CD14-positive monocyte (primary cell): ENCODE results near the gene CTTN. TPM values are rescaled to one million over a fixed set of nuclear protein-coding genes. Genes with fewer than 3 reads are reported as not detected.
A peak's percentile ranks its signal among the peaks of the same experiment; 100 is the strongest.

Source experiments
- DNase-seq, 3 donors: peaks; one replicate each; pipeline ENCODE4 v3.0.0-alpha.2; 2011 to 2022
- H2AFZ ChIP-seq: 2 replicates; pipeline ENCODE4 v1.6.0; 2012; ENCODE audit warnings: mild to moderate bottlenecking, low read depth, low read length, inconsistent platforms; ENCODE audit not compliant: insufficient read depth, poor library complexity, severe bottlenecking
- H3K27ac ChIP-seq, 2 donors: 1 replicate in 1 of 2; 2 replicates in 1 of 2; pipeline ENCODE4 v1.5.1; 2012 to 2013; ENCODE audit warnings: low read length in 2 of 2, control low read depth in 1 of 2, inconsistent platforms in 1 of 2, low read depth in 1 of 2, mild to moderate bottlenecking in 1 of 2
- H3K27me3 ChIP-seq, 2 donors: one replicate each; pipeline versions ENCODE4 v1.6.0 to v1.6.1; 2011 to 2013; ENCODE audit warnings: low read length in 2 of 2; ENCODE audit not compliant: control insufficient read depth in 2 of 2, insufficient read depth in 2 of 2
- H3K36me3 ChIP-seq, 2 donors: replicated peaks in 1 of 2; 1 replicate in 1 of 2; 2 replicates in 1 of 2; pipeline versions ENCODE4 v1.5.1 to v1.6.1; 2012 to 2013; ENCODE audit warnings: low read length in 2 of 2, control low read depth in 1 of 2, inconsistent platforms in 1 of 2, mild to moderate bottlenecking in 1 of 2; ENCODE audit not compliant: insufficient read depth in 2 of 2, control insufficient read depth in 1 of 2
- H3K4me1 ChIP-seq, 2 donors: 1 replicate in 1 of 2; 2 replicates in 1 of 2; pipeline versions ENCODE4 v1.5.1 to v1.6.1; 2012 to 2013; ENCODE audit warnings: low read length in 2 of 2, control low read depth in 1 of 2, inconsistent platforms in 1 of 2, mild to moderate bottlenecking in 1 of 2, moderate library complexity in 1 of 2; ENCODE audit not compliant: insufficient read depth in 2 of 2, control insufficient read depth in 1 of 2
- H3K4me2 ChIP-seq: replicated peaks from 2 replicates; pipeline ENCODE3; 2012; ENCODE audit warnings: low read length, moderate library complexity, mild to moderate bottlenecking; ENCODE audit not compliant: poor library complexity, severe bottlenecking; ENCODE audit errors: extremely low read depth
- H3K4me3 ChIP-seq, 3 experiments: fragments of 200-600 bp in 1 of 3; sonication (generic) in 1 of 3; replicated peaks in 1 of 3; 1 replicate in 2 of 3; 2 replicates in 1 of 3; pipeline ENCODE4 v1.5.1; 2011 to 2013; ENCODE audit warnings: low read length in 3 of 3, mild to moderate bottlenecking in 3 of 3, control low read depth in 2 of 3, low read depth in 2 of 3, inconsistent platforms in 1 of 3, moderate library complexity in 1 of 3
- H3K79me2 ChIP-seq: 2 replicates; pipeline ENCODE4 v1.6.0; 2012; ENCODE audit warnings: mild to moderate bottlenecking, control low read depth, inconsistent platforms, low read length, moderate library complexity; ENCODE audit not compliant: insufficient read depth
- H3K9ac ChIP-seq: 2 replicates; pipeline ENCODE4 v1.6.0; 2017; ENCODE audit warnings: low read length, mild to moderate bottlenecking; ENCODE audit not compliant: insufficient read depth, poor library complexity, severe bottlenecking
- H3K9me3 ChIP-seq, 2 donors: replicated peaks in 1 of 2; 1 replicate in 1 of 2; 2 replicates in 1 of 2; pipeline versions ENCODE4 v1.5.1 to v1.6.1; 2012 to 2013; ENCODE audit warnings: low read length in 2 of 2, control low read depth in 1 of 2; ENCODE audit not compliant: control insufficient read depth in 1 of 2, insufficient read depth in 1 of 2
- H4K20me1 ChIP-seq: 2 replicates; pipeline ENCODE4 v1.6.0; 2012; ENCODE audit warnings: mild to moderate bottlenecking, low read length, control low read depth, moderate library complexity; ENCODE audit not compliant: insufficient read depth
- H3K27ac Mint-ChIP-seq, 7 donors: one replicate each; pipeline ENCODE4 v1.8.0; 2020; ENCODE audit warnings: mild to moderate bottlenecking in 7 of 7, mixed read lengths in 7 of 7, moderate library complexity in 6 of 7, inconsistent platforms in 2 of 7
- H3K27me3 Mint-ChIP-seq, 3 donors: one replicate each; pipeline ENCODE4 v1.8.0; 2021 to 2022; ENCODE audit warnings: low read depth in 3 of 3, mild to moderate bottlenecking in 3 of 3, mixed read lengths in 3 of 3, moderate library complexity in 3 of 3, inconsistent platforms in 1 of 3
- H3K36me3 Mint-ChIP-seq, 2 donors: one replicate each; pipeline ENCODE4 v1.8.0; 2020; ENCODE audit warnings: mixed read lengths in 2 of 2, inconsistent platforms in 1 of 2, mild to moderate bottlenecking in 1 of 2
- H3K4me1 Mint-ChIP-seq: one replicate; pipeline ENCODE4 v1.8.0; 2020; ENCODE audit warnings: mild to moderate bottlenecking, mixed read lengths
- H3K4me3 Mint-ChIP-seq, 2 donors: one replicate each; pipeline ENCODE4 v1.8.0; 2020; ENCODE audit warnings: mild to moderate bottlenecking in 2 of 2, mixed read lengths in 2 of 2, moderate library complexity in 1 of 2
- H3K9me3 Mint-ChIP-seq, 7 donors: one replicate each; pipeline ENCODE4 v1.8.0; 2020 to 2022; ENCODE audit warnings: mixed read lengths in 7 of 7, mild to moderate bottlenecking in 6 of 7, moderate library complexity in 6 of 7, inconsistent platforms in 2 of 7
- WGBS: methylation state at CpG from one replicate; pipeline ENCODE4 v1.1.5; 2013; ENCODE audit warnings: missing lambda C conversion rate; ENCODE audit not compliant: insufficient coverage; 5-methylcytosine and 5-hydroxymethylcytosine counted together
- intact Hi-C, 2 donors: fragments of 100-400 bp; cut with micrococcal nuclease; formaldehyde crosslinking; loops; one replicate each; pipeline versions ENCODE4 v1.15.0 to v1.15.1; 2023
- polyA plus RNA-seq, 3 donors: library from polyadenylated mRNA; depleted of rRNA in 1 of 3; unstranded in 2 of 3; stranded (reverse) in 1 of 3; fragments of 300-500 nt in 2 of 3; fragments of >200 nt in 1 of 3; fragmentation: Illumina TruSeq in 2 of 3; gene quantifications; 1 replicate in 2 of 3; 2 replicates in 1 of 3; pipeline ENCODE4 v1.2.3, GENCODE V29; 2012 to 2021
- TF ChIP-seq, protein P1 (sequence below): fragments of 200-600 bp; IDR thresholded peaks from one replicate; pipeline ENCODE4 v1.8.0; 2022; ENCODE audit warnings: antibody characterized with exemption, mild to moderate bottlenecking

CTTN gene
- polyA plus RNA-seq, 3 donors, result 0.05 to 0.11 TPM; not detected in 1

DNA sequence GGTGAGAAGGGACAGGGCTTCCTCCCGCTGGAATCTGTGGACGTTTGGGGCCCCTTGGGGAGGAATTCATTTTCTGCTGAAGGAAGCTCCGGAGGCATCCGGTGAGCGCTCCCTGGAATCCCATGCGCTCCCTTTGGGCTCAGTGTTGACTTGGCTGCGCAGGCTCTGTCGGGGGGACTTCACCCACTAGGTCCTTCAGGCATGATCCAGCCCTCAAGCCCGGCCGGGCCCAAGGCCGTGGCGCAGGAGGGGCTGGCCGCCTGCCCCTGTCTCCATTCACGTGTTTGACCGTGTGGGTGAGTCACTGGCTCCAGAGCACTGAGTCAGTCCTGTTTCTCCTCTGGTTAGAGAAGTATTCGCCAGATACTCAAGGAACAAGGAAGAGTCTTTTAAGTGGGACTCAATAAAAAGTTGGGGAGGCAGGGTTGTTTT lies 1.4 kb downstream of the CTTN start:
- H4K20me1 ChIP-seq, result peaks cover 55% of the 10 kb centered on the region
- H3K27me3 ChIP-seq, result peaks cover 82 to 91% of the 10 kb centered on the region in 2 donors
- TF ChIP-seq, protein P1, sequence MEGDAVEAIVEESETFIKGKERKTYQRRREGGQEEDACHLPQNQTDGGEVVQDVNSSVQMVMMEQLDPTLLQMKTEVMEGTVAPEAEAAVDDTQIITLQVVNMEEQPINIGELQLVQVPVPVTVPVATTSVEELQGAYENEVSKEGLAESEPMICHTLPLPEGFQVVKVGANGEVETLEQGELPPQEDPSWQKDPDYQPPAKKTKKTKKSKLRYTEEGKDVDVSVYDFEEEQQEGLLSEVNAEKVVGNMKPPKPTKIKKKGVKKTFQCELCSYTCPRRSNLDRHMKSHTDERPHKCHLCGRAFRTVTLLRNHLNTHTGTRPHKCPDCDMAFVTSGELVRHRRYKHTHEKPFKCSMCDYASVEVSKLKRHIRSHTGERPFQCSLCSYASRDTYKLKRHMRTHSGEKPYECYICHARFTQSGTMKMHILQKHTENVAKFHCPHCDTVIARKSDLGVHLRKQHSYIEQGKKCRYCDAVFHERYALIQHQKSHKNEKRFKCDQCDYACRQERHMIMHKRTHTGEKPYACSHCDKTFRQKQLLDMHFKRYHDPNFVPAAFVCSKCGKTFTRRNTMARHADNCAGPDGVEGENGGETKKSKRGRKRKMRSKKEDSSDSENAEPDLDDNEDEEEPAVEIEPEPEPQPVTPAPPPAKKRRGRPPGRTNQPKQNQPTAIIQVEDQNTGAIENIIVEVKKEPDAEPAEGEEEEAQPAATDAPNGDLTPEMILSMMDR, result no peak
- intact Hi-C loops, result loop anchor here in 1 of 2 donors (1.0 kb wide), 1 partner anchor 17 kb away; no protein-coding TSS in a partner anchor
- Mint-ChIP-seq H3K27me3 (peaks cover 90 to 98% (median 93%) of the 10 kb centered on the region in 3 donors), H3K4me1 (peaks cover 31% of the 10 kb centered on the region), H3K9me3 (peaks cover 3 to 31% (median 17%) of the 10 kb centered on the region in 7 donors), H3K4me3 (peak overlapping the region; percentile 24 to 86), H3K27ac (peak overlapping the region in 5 of 7 donors; percentile 18 to 75 (median 58)), H3K36me3 (peaks cover 0 to 9% of the 10 kb centered on the region in 2 donors)
- peaks cover 35 to 36% of the 10 kb centered on the region in 2 donors for H3K4me1 ChIP-seq
- H3K36me3 ChIP-seq, result no peaks in the 10 kb centered on the region
- no peak overlapping the region for H3K27ac ChIP-seq
- H3K9ac ChIP-seq, result no peak overlapping the region
- H3K4me2 ChIP-seq, result no peak overlapping the region
- H3K79me2 ChIP-seq, result no peaks in the 10 kb centered on the region
- H3K4me3 ChIP-seq, result peak overlapping the region in 1 of 3 experiments; percentile 55
- peak; percentile 61 to 88 (median 72) for DNase-seq
- peaks cover 0 to 19% of the 10 kb centered on the region in 2 donors for H3K9me3 ChIP-seq
- WGBS, result 36% methylated on average over 12 of the region's 16 CpGs
- no peak overlapping the region for H2AFZ ChIP-seq

- no peak for DNase-seq
- no peaks in the 10 kb centered on the region for H3K79me2 ChIP-seq
- peaks cover 31% of the 10 kb centered on the region for H3K4me1 Mint-ChIP-seq
- H3K27me3 ChIP-seq, result peaks cover 82 to 91% of the 10 kb centered on the region in 2 donors
- intact Hi-C loops, result loop anchor here in 1 of 2 donors (1.0 kb wide), 1 partner anchor 16 kb away; no protein-coding TSS in a partner anchor
- no peak overlapping the region for H3K27ac ChIP-seq
- no peaks in the 10 kb centered on the region for H3K36me3 ChIP-seq
- H4K20me1 ChIP-seq, result peaks cover 55% of the 10 kb centered on the region
- WGBS, result 84% methylated on average over 6 of the region's 8 CpGs
- H3K4me2 ChIP-seq, result no peak overlapping the region
- no peak overlapping the region for H3K9ac ChIP-seq
- peaks cover 90 to 98% (median 93%) of the 10 kb centered on the region in 3 donors for H3K27me3 Mint-ChIP-seq
- H3K9me3 ChIP-seq, result peaks cover 0 to 22% of the 10 kb centered on the region in 2 donors
- H3K4me1 ChIP-seq, result peaks cover 35 to 36% of the 10 kb centered on the region in 2 donors
- H3K27ac Mint-ChIP-seq, result peak overlapping the region in 1 of 7 donors; percentile 7
- TF ChIP-seq, protein P1, result no peak
- no peak overlapping the region for H3K4me3 ChIP-seq
- H2AFZ ChIP-seq, result no peak overlapping the region
- peak overlapping the region in 1 of 2 donors; percentile 79 for H3K4me3 Mint-ChIP-seq
- peaks cover 3 to 29% (median 17%) of the 10 kb centered on the region in 7 donors for H3K9me3 Mint-ChIP-seq
- peaks cover 0 to 9% of the 10 kb centered on the region in 2 donors for H3K36me3 Mint-ChIP-seq
Observed at GRCh38 chr11:70400643-70401042, 2.3 kb downstream of the CTTN start.
